Esophagus muscularis mucosa (tissue), 4 donors: Measurements from ENCODE around the gene IDE. TPM values are rescaled to one million over a fixed set of nuclear protein-coding genes. Genes with fewer than 3 reads are reported as not detected.
"Not testable (repeated sequence)": the region's sequence is repeated elsewhere in the genome, so short reads cannot be mapped to it uniquely, and the experiment has no call there.

Experiments
- DNase-seq: peaks from one replicate; pipeline ENCODE4 v3.0.0-alpha.2; 2017; ENCODE audit errors: extremely low spot score
- H3K27ac ChIP-seq, 4 donors: fragments of 200-600 bp; sonication (generic); replicated peaks in 1 of 4; 1 replicate in 3 of 4; 2 replicates in 1 of 4; pipeline ENCODE4 v1.5.1; 2016 to 2019; ENCODE audit warnings: mild to moderate bottlenecking in 1 of 4
- H3K27me3 ChIP-seq, 4 donors: fragments of 200-600 bp; sonication (generic); one replicate each; pipeline versions ENCODE4 v1.5.1 to v1.6.0; 2016 to 2019
- H3K36me3 ChIP-seq, 4 donors: fragments of 200-600 bp; sonication (generic); one replicate each; pipeline ENCODE4 v1.5.1; 2016 to 2019
- H3K4me1 ChIP-seq, 4 donors: fragments of 200-600 bp; sonication (generic); one replicate each; pipeline ENCODE4 v1.5.1; 2016 to 2019
- H3K4me3 ChIP-seq, 4 donors: fragments of 200-600 bp; sonication (generic); 1 replicate in 2 of 4; 2 replicates in 2 of 4; pipeline ENCODE4 v1.5.1; 2016 to 2019; ENCODE audit warnings: mild to moderate bottlenecking in 4 of 4, moderate library complexity in 1 of 4
- H3K9me3 ChIP-seq, 4 donors: fragments of 200-600 bp; sonication (generic); 1 replicate in 3 of 4; 2 replicates in 1 of 4; pipeline ENCODE4 v1.5.1; 2016 to 2019
- EP300 ChIP-seq: sonication (generic); formaldehyde crosslinking; IDR thresholded peaks from one replicate; pipeline ENCODE4 v1.6.1; 2017; ENCODE audit warnings: antibody characterized with exemption
- POLR2A ChIP-seq: fragments of 450-650 bp; IDR thresholded peaks from one replicate; pipeline ENCODE4 v1.6.1; 2017; ENCODE audit warnings: antibody characterized with exemption, moderate library complexity, mild to moderate bottlenecking, low read depth
- POLR2AphosphoS5 ChIP-seq, 2 donors: sonication (generic); formaldehyde crosslinking; IDR thresholded peaks; one replicate each; pipeline ENCODE4 v1.6.1; 2017; ENCODE audit warnings: antibody characterized with exemption in 2 of 2
- WGBS: methylation state at CpG from one replicate; pipeline ENCODE4 v1.1.5; 2018; 5-methylcytosine and 5-hydroxymethylcytosine counted together
- intact Hi-C: fragments of 100-400 bp; cut with DNase I; formaldehyde crosslinking; loops from one replicate; pipeline ENCODE4 v1.15.1; 2023
- total RNA-seq, 4 donors: library from RNA; depleted of rRNA; stranded (reverse); fragments of >200 nt; gene quantifications; one replicate each; pipeline versions ENCODE4 v1.1.0 to v1.2.1, GENCODE V29; 2016
- TF ChIP-seq, protein P1 (sequence below), 3 experiments: fragments of 200-600 bp in 2 of 3; fragments of 450-650 bp in 1 of 3; sonication (generic) in 2 of 3; IDR thresholded peaks; one replicate each; pipeline ENCODE4 v1.5.1; 2017 to 2019; ENCODE audit warnings: antibody characterized with exemption in 3 of 3, mild to moderate bottlenecking in 2 of 3, moderate library complexity in 1 of 3

Gene IDE
- total RNA-seq, 4 donors from 2014 or later, result 27.0 to 33.1 (median 30.7) TPM

DNA sequence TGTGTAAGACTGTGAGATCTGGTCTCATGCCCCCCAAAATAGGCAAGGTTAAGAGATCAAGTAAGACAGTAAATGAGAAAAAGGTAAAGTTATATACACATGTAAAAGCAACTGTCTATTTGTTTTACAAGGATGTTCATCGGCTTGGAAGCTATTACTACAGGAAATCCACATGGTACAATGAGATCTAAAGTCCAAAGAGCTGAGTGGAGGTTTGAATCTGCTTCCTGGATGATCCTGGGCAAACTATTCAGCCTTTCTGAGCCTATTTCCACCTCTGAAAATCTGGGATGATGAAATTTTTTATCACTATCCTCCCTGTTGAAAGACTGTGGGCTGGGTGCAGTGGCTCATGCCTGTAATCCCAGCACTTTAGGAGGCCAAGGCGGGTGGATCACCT lies 123.0 kb downstream of the IDE start:
- intact Hi-C loops, result no loop called here
- TF ChIP-seq EP300, result no peak
- no peak for TF ChIP-seq POLR2A
- TF ChIP-seq POLR2AphosphoS5 (IDR thresholded peaks at IDR 0.05), result no peak
- TF ChIP-seq, protein P1, sequence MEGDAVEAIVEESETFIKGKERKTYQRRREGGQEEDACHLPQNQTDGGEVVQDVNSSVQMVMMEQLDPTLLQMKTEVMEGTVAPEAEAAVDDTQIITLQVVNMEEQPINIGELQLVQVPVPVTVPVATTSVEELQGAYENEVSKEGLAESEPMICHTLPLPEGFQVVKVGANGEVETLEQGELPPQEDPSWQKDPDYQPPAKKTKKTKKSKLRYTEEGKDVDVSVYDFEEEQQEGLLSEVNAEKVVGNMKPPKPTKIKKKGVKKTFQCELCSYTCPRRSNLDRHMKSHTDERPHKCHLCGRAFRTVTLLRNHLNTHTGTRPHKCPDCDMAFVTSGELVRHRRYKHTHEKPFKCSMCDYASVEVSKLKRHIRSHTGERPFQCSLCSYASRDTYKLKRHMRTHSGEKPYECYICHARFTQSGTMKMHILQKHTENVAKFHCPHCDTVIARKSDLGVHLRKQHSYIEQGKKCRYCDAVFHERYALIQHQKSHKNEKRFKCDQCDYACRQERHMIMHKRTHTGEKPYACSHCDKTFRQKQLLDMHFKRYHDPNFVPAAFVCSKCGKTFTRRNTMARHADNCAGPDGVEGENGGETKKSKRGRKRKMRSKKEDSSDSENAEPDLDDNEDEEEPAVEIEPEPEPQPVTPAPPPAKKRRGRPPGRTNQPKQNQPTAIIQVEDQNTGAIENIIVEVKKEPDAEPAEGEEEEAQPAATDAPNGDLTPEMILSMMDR (IDR thresholded peaks at IDR 0.05), result no peak
- Histone ChIP-seq H3K4me3 (no peak overlapping the region), H3K9me3 (no peaks in the 10 kb centered on the region), H3K4me1 (no peaks in the 10 kb centered on the region), H3K27ac (no peak overlapping the region), H3K27me3 (no peaks in the 10 kb centered on the region), H3K36me3 (peaks cover 12 to 60% (median 47%) of the 10 kb centered on the region in 4 donors)
- no peak for DNase-seq
- WGBS, result 94% methylated on average over 2 of the region's 2 CpGs

DNA sequence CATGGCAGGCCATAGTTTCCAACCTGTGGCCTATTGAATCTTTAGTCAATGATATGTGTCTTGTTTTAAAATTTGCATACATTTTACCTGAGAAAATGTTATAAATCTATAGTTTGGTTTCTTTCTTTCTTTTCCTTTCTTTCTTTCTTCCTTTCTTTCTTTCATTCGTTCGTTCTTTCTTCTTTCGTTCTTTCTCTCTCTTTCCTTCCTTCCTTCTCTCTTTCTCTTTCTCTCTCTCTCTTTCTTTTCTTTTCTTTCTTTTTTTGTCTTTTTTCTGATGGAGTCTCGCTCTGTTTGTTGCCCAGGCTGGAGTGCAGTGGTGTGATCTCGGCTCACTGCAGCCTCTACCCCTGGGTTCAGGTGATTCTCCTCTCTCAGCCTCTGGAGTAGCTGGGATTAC lies 133.3 kb downstream of the IDE start:
- TF ChIP-seq, protein P1 (IDR thresholded peaks at IDR 0.05), result no peak
- 94% methylated on average over 5 of the region's 5 CpGs for WGBS

DNA sequence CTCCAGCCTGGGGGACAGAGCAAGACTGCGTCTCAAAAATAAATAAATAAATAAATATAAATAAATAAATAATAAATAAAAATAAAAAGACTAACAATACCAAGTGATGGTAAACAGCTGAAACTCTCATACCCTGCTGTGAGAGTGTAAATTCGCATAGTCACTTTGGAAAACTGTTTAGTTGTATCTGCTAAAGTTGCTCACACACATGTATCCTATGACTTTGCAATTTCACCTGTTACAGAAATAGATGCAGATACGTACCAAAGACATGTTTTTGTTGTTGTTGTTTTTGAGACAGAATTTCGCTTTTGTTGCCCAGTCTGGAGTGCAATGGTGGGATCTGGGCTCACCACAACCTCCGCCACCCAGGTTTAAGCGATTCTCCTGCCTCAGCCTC lies 135.7 kb downstream of the IDE start:
- no peak for TF ChIP-seq EP300
- no peak for TF ChIP-seq POLR2AphosphoS5 (IDR thresholded peaks at IDR 0.05)
- no peak for TF ChIP-seq POLR2A
- TF ChIP-seq, protein P1 (IDR thresholded peaks at IDR 0.05), result no peak
- H3K4me1 ChIP-seq, result peaks cover 0 to 1% (median 0%) of the 10 kb centered on the region in 4 donors

More for the DNA sequence above, 133.3 kb downstream of the IDE start:
- intact Hi-C loops, result no loop called here
- H3K27ac ChIP-seq, result no peak overlapping the region
- DNase-seq, result no peak
- no peaks in the 10 kb centered on the region for H3K27me3 ChIP-seq
- no peaks in the 10 kb centered on the region for H3K36me3 ChIP-seq
- H3K9me3 ChIP-seq, result no peaks in the 10 kb centered on the region
- no peaks in the 10 kb centered on the region for H3K4me1 ChIP-seq
- no peak overlapping the region for H3K4me3 ChIP-seq

DNA sequence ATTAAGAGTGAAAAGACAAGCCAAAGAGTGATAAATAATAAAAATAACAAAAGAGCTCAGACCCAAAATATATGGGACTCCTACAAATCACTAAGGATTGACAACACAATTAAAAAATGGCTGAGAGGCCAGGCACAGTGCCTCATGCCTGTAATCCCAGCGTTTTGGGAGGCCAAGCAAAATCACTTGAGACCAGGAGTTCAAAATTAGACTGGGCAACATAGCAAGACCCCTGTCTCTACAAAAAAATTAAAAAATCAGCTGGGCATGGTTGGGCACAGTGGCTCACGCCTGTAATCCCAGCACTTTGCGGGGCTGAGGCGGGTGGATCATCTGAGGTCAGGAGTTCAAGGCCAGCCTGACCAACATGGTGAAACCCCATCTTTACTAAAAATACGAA lies 137.3 kb downstream of the IDE start:
- H3K36me3 ChIP-seq, result no peaks in the 10 kb centered on the region
- peaks cover 0 to 10% (median 0%) of the 10 kb centered on the region in 4 donors for H3K4me1 ChIP-seq
- H3K4me3 ChIP-seq, result no peak overlapping the region
- intact Hi-C loops, result no loop called here
- TF ChIP-seq POLR2AphosphoS5 (IDR thresholded peaks at IDR 0.05) (no peak), EP300 (no peak), POLR2A (no peak)
- TF ChIP-seq, protein P1 (IDR thresholded peaks at IDR 0.05), result no peak
- no peaks in the 10 kb centered on the region for H3K27me3 ChIP-seq
- no peaks in the 10 kb centered on the region for H3K9me3 ChIP-seq
- WGBS, result 87% methylated on average over 5 of the region's 5 CpGs
- no peak for DNase-seq
- H3K27ac ChIP-seq, result no peak overlapping the region

More for the DNA sequence above, 135.7 kb downstream of the IDE start:
- intact Hi-C loops, result no loop called here
- no peak for DNase-seq
- H3K4me3 ChIP-seq, result no peak overlapping the region
- 98% methylated on average over 6 of the region's 6 CpGs for WGBS
- H3K27me3 ChIP-seq, result no peaks in the 10 kb centered on the region
- no peaks in the 10 kb centered on the region for H3K9me3 ChIP-seq
- no peak overlapping the region for H3K27ac ChIP-seq
- H3K36me3 ChIP-seq, result no peaks in the 10 kb centered on the region

DNA sequence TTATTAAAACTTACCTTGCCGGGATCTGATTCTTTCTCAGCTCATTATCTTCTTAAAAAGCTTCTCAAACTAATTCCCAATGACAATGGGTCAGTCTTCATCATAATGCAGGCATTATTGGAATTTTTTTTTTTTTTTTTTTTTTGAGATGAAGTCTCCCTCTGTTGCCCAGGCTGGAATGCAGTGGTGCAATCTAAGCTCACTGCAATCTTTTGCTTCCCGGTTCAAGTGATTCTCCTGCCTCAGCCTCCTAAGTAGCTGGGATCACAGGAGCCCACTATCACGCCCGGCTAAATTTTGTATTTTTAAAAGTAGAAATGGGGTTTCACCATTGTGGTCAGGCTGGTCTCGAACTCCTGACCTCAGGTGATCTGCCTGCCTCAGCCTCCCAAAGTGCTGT lies 137.8 kb downstream of the IDE start:
- H3K27ac ChIP-seq, H3K9me3 ChIP-seq, H3K27me3 ChIP-seq, DNase-seq, H3K4me3 ChIP-seq, H3K36me3 ChIP-seq, intact Hi-C loops: not testable (repeated sequence)
- H3K4me1 ChIP-seq, result peaks cover 0 to 12% (median 0%) of the 10 kb centered on the region in 4 donors
- 86% methylated on average over 5 of the region's 5 CpGs for whole genome bisulfite sequencing
